SK-N-SH (cell line): Measurements from ENCODE around the gene GPATCH11. TPM values are rescaled to one million over a fixed set of nuclear protein-coding genes. Genes with fewer than 3 reads are reported as not detected.

Source experiments
- CTCF ChIA-PET: fragments of 300-600, 350-600 bp; formaldehyde crosslinking; extraction: SDS; loops from one replicate; lab custom pipeline; 2021; lab: Yijun Ruan, JAX
- POLR2A ChIA-PET: fragments of 350-600 bp; sonication (Branson Sonifier 250); formaldehyde crosslinking; extraction: SDS; loops from one replicate; lab custom pipeline; 2020; ENCODE audit warnings: antibody characterized with exemption, inconsistent platforms; lab: Yijun Ruan, JAX
- DNase-seq: peaks from one replicate; pipeline ENCODE4 v3.0.0; 2012
- H2AFZ ChIP-seq: fragments of 200-600 bp; sonication (generic); 2 replicates; pipeline ENCODE4 v1.8.1; 2016; ENCODE audit warnings: antibody characterized with exemption, mild to moderate bottlenecking, low read depth
- H3F3A ChIP-seq: fragments of 200-600 bp; sonication (generic); replicated peaks from 2 replicates; pipeline ENCODE3; 2016; ENCODE audit warnings: antibody characterized with exemption, mild to moderate bottlenecking; ENCODE audit not compliant: insufficient read depth
- H3K27ac ChIP-seq, 2 experiments: fragments of 200-500 bp in 1 of 2; fragments of 200-600 bp in 1 of 2; sonication (Bioruptor generic) in 1 of 2; sonication (generic), shearing (Covaris generic) in 1 of 2; 2 replicates each; pipeline versions ENCODE4 v1.5.1 to v1.6.1; 2014 to 2016; ENCODE audit warnings: low read depth in 2 of 2, inconsistent platforms in 1 of 2, low read length in 1 of 2, mild to moderate bottlenecking in 1 of 2, mixed read lengths in 1 of 2
- H3K27me3 ChIP-seq: fragments of 200-600 bp; sonication (generic), shearing (Covaris generic); 2 replicates; pipeline ENCODE4 v1.6.1; 2016; ENCODE audit warnings: mixed run types; ENCODE audit not compliant: insufficient read depth
- H3K36me3 ChIP-seq, 2 experiments: fragments of 200-500 bp in 1 of 2; fragments of 200-600 bp in 1 of 2; sonication (Bioruptor generic) in 1 of 2; sonication (generic) in 1 of 2; replicated peaks in 1 of 2; 2 replicates each; pipeline versions ENCODE3 to v1.5.1; 2014 to 2016; ENCODE audit warnings: low read length in 1 of 2, mild to moderate bottlenecking in 1 of 2; ENCODE audit not compliant: insufficient read depth in 2 of 2, control insufficient read depth in 1 of 2
- H3K4me1 ChIP-seq, 2 experiments: fragments of 200-500 bp in 1 of 2; fragments of 200-600 bp in 1 of 2; sonication (Bioruptor generic) in 1 of 2; sonication (generic), shearing (Covaris generic) in 1 of 2; 2 replicates each; pipeline versions ENCODE4 v1.5.1 to v1.6.1; 2014 to 2016; ENCODE audit warnings: low read depth in 1 of 2, low read length in 1 of 2, mixed run types in 1 of 2; ENCODE audit not compliant: insufficient read depth in 2 of 2, control insufficient read depth in 1 of 2
- H3K4me2 ChIP-seq: fragments of 200-600 bp; sonication (generic), shearing (Covaris generic); 2 replicates; pipeline ENCODE4 v1.6.1; 2017; ENCODE audit warnings: mixed run types
- H3K4me3 ChIP-seq, 2 experiments: fragments of 200-500 bp in 1 of 2; fragments of 200-600 bp in 1 of 2; sonication (Bioruptor generic) in 1 of 2; sonication (generic), shearing (Covaris generic) in 1 of 2; 2 replicates each; pipeline versions ENCODE4 v1.5.1 to v1.8.1; 2014 to 2016; ENCODE audit warnings: low read depth in 2 of 2, inconsistent platforms in 1 of 2, low read length in 1 of 2, mild to moderate bottlenecking in 1 of 2, mixed read lengths in 1 of 2, moderate library complexity in 1 of 2
- H3K79me2 ChIP-seq: fragments of 200-600 bp; sonication (generic); 2 replicates; pipeline ENCODE4 v1.8.1; 2017; ENCODE audit warnings: mild to moderate bottlenecking; ENCODE audit not compliant: insufficient read depth
- H3K9ac ChIP-seq: fragments of 200-600 bp; sonication (generic); 2 replicates; pipeline ENCODE4 v1.6.1; 2017; ENCODE audit warnings: mixed run types
- H3K9me2 ChIP-seq: fragments of 200-600 bp; sonication (generic); 2 replicates; pipeline ENCODE4 v1.6.1; 2017; ENCODE audit warnings: mixed run types
- H3K9me3 ChIP-seq: fragments of 200-600 bp; sonication (generic); 2 replicates; pipeline ENCODE4 v1.6.1; 2017; ENCODE audit warnings: mixed run types, mild to moderate bottlenecking, moderate library complexity
- H4K20me1 ChIP-seq: fragments of 200-600 bp; sonication (generic); 2 replicates; pipeline ENCODE4 v1.6.1; 2017; ENCODE audit warnings: mild to moderate bottlenecking, mixed run types; ENCODE audit not compliant: insufficient read depth
- FOSL2 ChIP-seq: IDR thresholded peaks from 2 replicates; pipeline ENCODE4 v1.4.0; 2012; ENCODE audit warnings: low read depth, mild to moderate bottlenecking, moderate library complexity, borderline replicate concordance
- FOXJ3 ChIP-seq: sonication (generic); formaldehyde crosslinking; IDR thresholded peaks from 2 replicates; pipeline ENCODE4 v1.5.1; 2020; ENCODE audit warnings: mild to moderate bottlenecking, missing genetic modification reagents
- JUND ChIP-seq: IDR thresholded peaks from 2 replicates; pipeline ENCODE4 v1.4.0; 2012
- RXRA ChIP-seq: IDR thresholded peaks from 2 replicates; pipeline ENCODE4 v1.4.0; 2012; ENCODE audit warnings: low read depth, mild to moderate bottlenecking, borderline replicate concordance
- TAF1 ChIP-seq: IDR thresholded peaks from 2 replicates; pipeline ENCODE4 v1.6.1; 2012; ENCODE audit warnings: low read depth, mild to moderate bottlenecking, low read length, moderate library complexity, borderline replicate concordance
- YY1 ChIP-seq: IDR thresholded peaks from 2 replicates; pipeline ENCODE4 v1.4.0; 2012; ENCODE audit warnings: low read depth, mild to moderate bottlenecking
- WGBS: methylation state at CpG from one replicate; pipeline ENCODE4 v1.1.6; 2017; ENCODE audit warnings: low lambda C conversion rate; 5-methylcytosine and 5-hydroxymethylcytosine counted together
- polyA plus RNA-seq, 3 experiments: library from polyadenylated mRNA; depleted of rRNA; stranded (reverse); fragments of >200 nt; gene quantifications; 2 replicates each; pipeline ENCODE4 v1.2.3, GENCODE V29; 2012
- TF ChIP-seq, protein P1 (sequence below): IDR thresholded peaks from 2 replicates; pipeline ENCODE4 v1.6.1; 2012; ENCODE audit warnings: mild to moderate bottlenecking, low read depth, low read length, moderate library complexity
- TF ChIP-seq, protein P2 (sequence below): fragments of 150-350 bp; IDR thresholded peaks from 2 replicates; pipeline ENCODE4 v1.6.1; 2016; ENCODE audit warnings: mild to moderate bottlenecking, low read depth, low read length

The GPATCH11 gene
- polyA plus RNA-seq, 1 of the 3 experiments (the other 2 are of a cell fraction): 2.9 TPM

DNA sequence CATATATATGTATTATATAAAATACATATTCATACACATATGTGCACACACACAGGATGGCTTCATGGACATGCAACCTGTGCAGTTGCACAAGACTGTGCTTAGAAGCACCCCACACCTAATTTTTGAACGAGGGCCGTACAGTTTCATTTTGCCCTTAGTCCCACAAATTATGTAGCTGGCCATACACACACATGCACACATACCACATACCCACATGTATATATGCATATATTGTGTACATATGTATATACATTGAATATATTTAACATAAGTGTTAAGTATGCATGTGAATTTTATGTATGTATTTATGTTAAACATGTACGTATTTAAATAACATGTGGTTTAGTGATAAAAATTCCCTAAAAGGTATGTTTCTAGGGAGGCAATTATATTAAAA is 18.3 kb downstream of the GPATCH11 start:
- H3K36me3 ChIP-seq: peaks cover 60 to 66% of the 10 kb centered on the region in 2 experiments
- H3K4me1 ChIP-seq: no peaks in the 10 kb centered on the region; a peak in 1 of 4 replicates
- no peak overlapping the region for H3K9ac ChIP-seq
- CTCF ChIA-PET: interaction anchor here (0.7 kb wide), 1 partner anchor 151 kb away, joined by 3 read pairs; no protein-coding TSS in a partner anchor
- TF ChIP-seq FOSL2: no peak
- TF ChIP-seq TAF1: no peak
- TF ChIP-seq, protein P1, sequence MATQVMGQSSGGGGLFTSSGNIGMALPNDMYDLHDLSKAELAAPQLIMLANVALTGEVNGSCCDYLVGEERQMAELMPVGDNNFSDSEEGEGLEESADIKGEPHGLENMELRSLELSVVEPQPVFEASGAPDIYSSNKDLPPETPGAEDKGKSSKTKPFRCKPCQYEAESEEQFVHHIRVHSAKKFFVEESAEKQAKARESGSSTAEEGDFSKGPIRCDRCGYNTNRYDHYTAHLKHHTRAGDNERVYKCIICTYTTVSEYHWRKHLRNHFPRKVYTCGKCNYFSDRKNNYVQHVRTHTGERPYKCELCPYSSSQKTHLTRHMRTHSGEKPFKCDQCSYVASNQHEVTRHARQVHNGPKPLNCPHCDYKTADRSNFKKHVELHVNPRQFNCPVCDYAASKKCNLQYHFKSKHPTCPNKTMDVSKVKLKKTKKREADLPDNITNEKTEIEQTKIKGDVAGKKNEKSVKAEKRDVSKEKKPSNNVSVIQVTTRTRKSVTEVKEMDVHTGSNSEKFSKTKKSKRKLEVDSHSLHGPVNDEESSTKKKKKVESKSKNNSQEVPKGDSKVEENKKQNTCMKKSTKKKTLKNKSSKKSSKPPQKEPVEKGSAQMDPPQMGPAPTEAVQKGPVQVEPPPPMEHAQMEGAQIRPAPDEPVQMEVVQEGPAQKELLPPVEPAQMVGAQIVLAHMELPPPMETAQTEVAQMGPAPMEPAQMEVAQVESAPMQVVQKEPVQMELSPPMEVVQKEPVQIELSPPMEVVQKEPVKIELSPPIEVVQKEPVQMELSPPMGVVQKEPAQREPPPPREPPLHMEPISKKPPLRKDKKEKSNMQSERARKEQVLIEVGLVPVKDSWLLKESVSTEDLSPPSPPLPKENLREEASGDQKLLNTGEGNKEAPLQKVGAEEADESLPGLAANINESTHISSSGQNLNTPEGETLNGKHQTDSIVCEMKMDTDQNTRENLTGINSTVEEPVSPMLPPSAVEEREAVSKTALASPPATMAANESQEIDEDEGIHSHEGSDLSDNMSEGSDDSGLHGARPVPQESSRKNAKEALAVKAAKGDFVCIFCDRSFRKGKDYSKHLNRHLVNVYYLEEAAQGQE: no peak
- TF ChIP-seq, protein P2, sequence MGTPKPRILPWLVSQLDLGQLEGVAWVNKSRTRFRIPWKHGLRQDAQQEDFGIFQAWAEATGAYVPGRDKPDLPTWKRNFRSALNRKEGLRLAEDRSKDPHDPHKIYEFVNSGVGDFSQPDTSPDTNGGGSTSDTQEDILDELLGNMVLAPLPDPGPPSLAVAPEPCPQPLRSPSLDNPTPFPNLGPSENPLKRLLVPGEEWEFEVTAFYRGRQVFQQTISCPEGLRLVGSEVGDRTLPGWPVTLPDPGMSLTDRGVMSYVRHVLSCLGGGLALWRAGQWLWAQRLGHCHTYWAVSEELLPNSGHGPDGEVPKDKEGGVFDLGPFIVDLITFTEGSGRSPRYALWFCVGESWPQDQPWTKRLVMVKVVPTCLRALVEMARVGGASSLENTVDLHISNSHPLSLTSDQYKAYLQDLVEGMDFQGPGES: no peak
- no peak for TF ChIP-seq RXRA
- TF ChIP-seq JUND: no peak
- TF ChIP-seq FOXJ3 (CRISPR knock-in tag): no peak
- TF ChIP-seq, all 33 proteins: peak for 0
- WGBS: 95% methylated on average over 3 of the region's 3 CpGs
- Histone ChIP-seq H3K79me2 (no peaks in the 10 kb centered on the region), H3K4me3 (no peak overlapping the region), H3K4me2 (no peak overlapping the region), H3F3A (peaks cover 5% of the 10 kb centered on the region), H3K27ac (no peak overlapping the region), H3K9me3 (no peaks in the 10 kb centered on the region), H3K27me3 (no peaks in the 10 kb centered on the region), H4K20me1 (no peaks in the 10 kb centered on the region), H3K9me2 (no peaks in the 10 kb centered on the region), H2AFZ (no peak overlapping the region)
- DNase-seq: no peak
- POLR2A ChIA-PET: no interaction called here

DNA sequence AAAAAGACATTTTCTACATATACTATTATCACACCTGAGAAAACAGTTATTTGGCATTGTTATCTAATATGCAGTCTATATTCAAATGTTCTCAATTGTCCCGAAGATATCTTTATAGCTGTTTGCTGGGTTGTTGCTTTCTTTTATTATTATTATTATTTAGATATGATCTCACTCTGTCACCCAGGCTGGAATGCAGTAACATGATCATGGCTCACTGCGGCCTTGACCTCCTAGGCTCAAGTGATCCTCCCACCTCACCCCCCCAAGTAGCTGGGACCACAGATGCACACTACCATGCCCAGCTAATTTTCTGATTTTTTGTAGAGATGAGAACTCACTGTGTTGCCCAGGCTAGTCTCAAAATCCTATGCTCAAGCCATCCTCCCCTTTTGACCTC is 19.9 kb downstream of the GPATCH11 start:
- H3K4me1 ChIP-seq: no peaks in the 10 kb centered on the region; a peak in 1 of 4 replicates
- H3K4me3 ChIP-seq: no peak overlapping the region
- no peak overlapping the region for H3K9ac ChIP-seq
- DNase-seq: no peak
- no peaks in the 10 kb centered on the region for H3K79me2 ChIP-seq
- H3K9me3 ChIP-seq: no peaks in the 10 kb centered on the region
- H3K36me3 ChIP-seq: peaks cover 64 to 68% of the 10 kb centered on the region in 2 experiments
- no peak for TF ChIP-seq YY1
- 98% methylated on average over 2 of the region's 2 CpGs for WGBS
- H3K4me2 ChIP-seq: no peak overlapping the region
- POLR2A ChIA-PET: no interaction called here
- H3K27ac ChIP-seq: peak overlapping the region in 1 of 2 experiments; percentile 13; a peak in 1 of 4 replicates
- H2AFZ ChIP-seq: no peak overlapping the region
- H3K27me3 ChIP-seq: no peaks in the 10 kb centered on the region
- CTCF ChIA-PET: no interaction called here
- peaks cover 5% of the 10 kb centered on the region for H3F3A ChIP-seq
- H4K20me1 ChIP-seq: no peaks in the 10 kb centered on the region
- H3K9me2 ChIP-seq: no peaks in the 10 kb centered on the region
